H9 (cell line): ENCODE results near the gene COQ4. TPM values are rescaled to one million over a fixed set of nuclear protein-coding genes. Genes with fewer than 3 reads are reported as not detected.

Experiments used
- DNase-seq: peaks from one replicate; pipeline ENCODE4 v3.0.0-alpha.2; 2017
- H2AFZ ChIP-seq: one replicate; pipeline ENCODE4 v1.6.1; 2013; ENCODE audit warnings: mild to moderate bottlenecking, low read length, control low read depth, moderate library complexity
- H2AK5ac ChIP-seq: 2 replicates; pipeline ENCODE4 v1.6.1; 2013; ENCODE audit warnings: low read length, control low read depth, mixed read lengths; ENCODE audit not compliant: insufficient read length
- H2BK120ac ChIP-seq: one replicate; pipeline ENCODE4 v1.6.1; 2013; ENCODE audit warnings: low read depth, mild to moderate bottlenecking, low read length, control low read depth, inconsistent platforms; ENCODE audit not compliant: poor library complexity, severe bottlenecking
- H2BK12ac ChIP-seq: 2 replicates; pipeline ENCODE4 v1.6.1; 2013; ENCODE audit warnings: low read length, control low read depth, mixed read lengths, low read depth; ENCODE audit not compliant: insufficient read length
- H2BK15ac ChIP-seq: 2 replicates; pipeline ENCODE4 v1.6.1; 2013; ENCODE audit warnings: low read depth, low read length, control low read depth
- H2BK20ac ChIP-seq: one replicate; pipeline ENCODE4 v1.6.1; 2013; ENCODE audit warnings: low read depth, mild to moderate bottlenecking, low read length, control low read depth, inconsistent platforms; ENCODE audit not compliant: poor library complexity, severe bottlenecking
- H2BK5ac ChIP-seq: 2 replicates; pipeline ENCODE4 v1.6.1; 2013; ENCODE audit warnings: low read length, control low read depth, mixed read lengths; ENCODE audit not compliant: insufficient read length
- H3K14ac ChIP-seq: 2 replicates; pipeline ENCODE4 v1.6.1; 2013; ENCODE audit warnings: low read length, control low read depth; ENCODE audit not compliant: insufficient read depth
- H3K18ac ChIP-seq: 2 replicates; pipeline ENCODE4 v1.6.1; 2013; ENCODE audit warnings: low read depth, mild to moderate bottlenecking, mixed read lengths, low read length, control low read depth; ENCODE audit not compliant: insufficient read length
- H3K23ac ChIP-seq: 2 replicates; pipeline ENCODE4 v1.6.1; 2013; ENCODE audit warnings: low read length, control low read depth, mixed read lengths, low read depth; ENCODE audit not compliant: insufficient read length
- H3K23me2 ChIP-seq: 2 replicates; pipeline ENCODE4 v1.6.1; 2013; ENCODE audit warnings: low read depth, mild to moderate bottlenecking, mixed read lengths, low read length, control low read depth; ENCODE audit not compliant: insufficient read length, poor library complexity, severe bottlenecking
- H3K27ac ChIP-seq: 2 replicates; pipeline ENCODE4 v1.5.1; 2013; ENCODE audit warnings: low read length, control low read depth, mixed read lengths, low read depth; ENCODE audit not compliant: insufficient read length
- H3K27me3 ChIP-seq: 2 replicates; pipeline ENCODE4 v1.6.1; 2013; ENCODE audit warnings: low read length, control low read depth, inconsistent platforms; ENCODE audit not compliant: insufficient read depth
- H3K4ac ChIP-seq: 2 replicates; pipeline ENCODE4 v1.6.1; 2013; ENCODE audit warnings: low read depth, mild to moderate bottlenecking, control low read depth, inconsistent platforms, low read length, moderate library complexity
- H3K4me1 ChIP-seq: 2 replicates; pipeline ENCODE4 v1.6.1; 2013; ENCODE audit warnings: low read length, control low read depth, inconsistent platforms; ENCODE audit not compliant: insufficient read depth
- H3K4me2 ChIP-seq: 2 replicates; pipeline ENCODE4 v1.6.1; 2013; ENCODE audit warnings: low read length, control low read depth, mixed read lengths; ENCODE audit not compliant: insufficient read length, insufficient read depth
- H3K56ac ChIP-seq: 2 replicates; pipeline ENCODE4 v1.6.1; 2013; ENCODE audit warnings: low read depth, mild to moderate bottlenecking, mixed read lengths, low read length, control low read depth; ENCODE audit not compliant: insufficient read length
- H3K79me1 ChIP-seq: 2 replicates; pipeline ENCODE4 v1.6.1; 2013; ENCODE audit warnings: low read depth, mild to moderate bottlenecking, moderate library complexity, low read length, control low read depth, inconsistent platforms; ENCODE audit not compliant: insufficient read depth, poor library complexity, severe bottlenecking
- H3K79me2 ChIP-seq: 2 replicates; pipeline ENCODE4 v1.6.1; 2013; ENCODE audit warnings: low read length, control low read depth, inconsistent platforms; ENCODE audit not compliant: insufficient read depth
- H3K9ac ChIP-seq: 2 replicates; pipeline ENCODE4 v1.6.1; 2013; ENCODE audit warnings: low read length, control low read depth, mixed read lengths; ENCODE audit not compliant: insufficient read length; ENCODE audit errors: extremely low read depth
- H3K9me3 ChIP-seq: one replicate; pipeline ENCODE4 v1.6.1; 2013; ENCODE audit warnings: low read depth, low read length, inconsistent platforms; ENCODE audit not compliant: control insufficient read depth
- H3T11ph ChIP-seq: one replicate; pipeline ENCODE4 v1.6.1; 2013; ENCODE audit warnings: mild to moderate bottlenecking, low read length, control low read depth, inconsistent platforms
- H4K20me1 ChIP-seq: one replicate; pipeline ENCODE4 v1.6.1; 2013; ENCODE audit not compliant: control insufficient read depth, insufficient read length, insufficient read depth
- H4K5ac ChIP-seq: 2 replicates; pipeline ENCODE4 v1.6.1; 2013; ENCODE audit warnings: low read depth, mild to moderate bottlenecking, mixed read lengths, low read length, control low read depth; ENCODE audit not compliant: insufficient read length
- H4K8ac ChIP-seq: replicated peaks from 2 replicates; pipeline ENCODE4 v1.6.1; 2013; ENCODE audit warnings: low read length, control low read depth, mixed read lengths, low read depth; ENCODE audit not compliant: insufficient read length
- H4K91ac ChIP-seq: 2 replicates; pipeline ENCODE4 v1.6.1; 2013; ENCODE audit warnings: low read depth, mild to moderate bottlenecking, moderate library complexity, mixed read lengths, low read length, control low read depth; ENCODE audit not compliant: insufficient read length
- H3K27ac Mint-ChIP-seq, 3 experiments: 2 replicates in 2 of 3; 3 replicates in 1 of 3; pipeline ENCODE4 v1.8.0; 2020 to 2021; ENCODE audit warnings: mixed read lengths in 3 of 3, mild to moderate bottlenecking in 1 of 3, moderate library complexity in 1 of 3
- H3K27me3 Mint-ChIP-seq: 2 replicates; pipeline ENCODE4 v1.8.0; 2021; ENCODE audit warnings: low read depth, mild to moderate bottlenecking, moderate library complexity, mixed read lengths
- H3K36me3 Mint-ChIP-seq, 3 experiments: 2 replicates in 2 of 3; 3 replicates in 1 of 3; pipeline ENCODE4 v1.8.0; 2020 to 2021; ENCODE audit warnings: low read depth in 3 of 3, mixed read lengths in 3 of 3; ENCODE audit not compliant: insufficient read depth in 1 of 3
- H3K4me1 Mint-ChIP-seq, 2 experiments: 2 replicates each; pipeline ENCODE4 v1.8.0; 2020; ENCODE audit warnings: mixed read lengths in 2 of 2
- H3K4me3 Mint-ChIP-seq, 2 experiments: 2 replicates in 1 of 2; 3 replicates in 1 of 2; pipeline ENCODE4 v1.8.0; 2020 to 2021; ENCODE audit warnings: mild to moderate bottlenecking in 2 of 2, mixed read lengths in 2 of 2, moderate library complexity in 1 of 2
- H3K9me3 Mint-ChIP-seq, 2 experiments: 2 replicates in 1 of 2; 3 replicates in 1 of 2; pipeline ENCODE4 v1.8.0; 2020; ENCODE audit warnings: mild to moderate bottlenecking in 2 of 2, mixed read lengths in 2 of 2, moderate library complexity in 1 of 2
- WGBS: extraction: QIAGEN DNeasy Blood & Tissue Kit; methylation state at CpG from one replicate; pipeline ENCODE4 v1.1.7; 2013; ENCODE audit warnings: missing lambda C conversion rate, low lambda C conversion rate, mixed read lengths; ENCODE audit not compliant: insufficient read length; ENCODE audit errors: extremely low coverage; 5-methylcytosine and 5-hydroxymethylcytosine counted together
- total RNA-seq: library from RNA; stranded (reverse); gene quantifications from 2 replicates; pipeline ENCODE4 v1.2.1, GENCODE V29; 2021
- TF ChIP-seq, protein P1 (sequence below): fragments of 200-600 bp; sonication (generic); conservative IDR thresholded peaks from 3 replicates; pipeline ENCODE4 v1.8.0; 2021; ENCODE audit warnings: antibody characterized with exemption, mild to moderate bottlenecking

COQ4 gene
- total RNA-seq, 1 experiment from 2014 or later = 38.4 TPM

DNA sequence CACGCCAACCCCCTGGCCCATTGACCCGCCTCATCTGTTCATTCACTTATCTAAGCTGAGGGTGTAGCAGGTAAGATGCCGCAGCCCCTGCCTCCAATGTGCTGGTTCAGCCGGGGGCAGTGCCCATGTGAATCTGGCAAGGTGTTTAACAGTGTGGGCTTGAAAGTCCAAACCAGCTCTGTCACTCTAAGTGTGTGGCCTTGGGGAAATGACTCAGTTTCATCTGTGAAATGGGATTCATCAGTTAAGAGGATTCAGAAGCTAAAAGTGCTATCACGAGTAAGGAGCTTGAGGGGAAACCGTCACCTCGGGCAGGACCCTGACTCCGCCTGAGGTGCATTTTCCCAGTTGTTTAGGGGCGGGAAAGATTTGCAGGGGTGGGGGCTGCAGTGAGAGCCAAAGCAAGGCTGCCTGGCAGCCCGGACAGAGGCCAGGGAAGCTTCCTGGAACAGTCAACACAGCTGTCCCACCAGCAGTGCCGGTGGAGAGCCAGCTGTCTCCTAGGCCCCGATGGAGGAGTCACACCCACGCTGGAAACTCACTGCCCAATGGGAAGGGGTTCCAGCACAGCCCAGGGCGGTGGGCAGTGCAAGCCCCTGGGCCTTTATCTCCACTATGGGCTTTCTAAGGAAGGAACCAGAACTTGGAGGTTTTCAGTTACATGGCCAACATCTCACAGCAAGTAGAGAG, 38.8 kb downstream of the COQ4 start:
- peaks cover 2 to 6% of the 10 kb centered on the region in 2 experiments; a peak in 3 of 5 replicates for H3K9me3 Mint-ChIP-seq
- no peaks in the 10 kb centered on the region for H3K79me1 ChIP-seq
- no peak overlapping the region for H2AFZ ChIP-seq
- H3K18ac ChIP-seq = no peak overlapping the region
- no peak overlapping the region for H2BK20ac ChIP-seq
- no peak overlapping the region for H2AK5ac ChIP-seq
- H3K23me2 ChIP-seq = no peaks in the 10 kb centered on the region
- H3K27ac Mint-ChIP-seq = no peak overlapping the region
- H3K4me1 Mint-ChIP-seq = peaks cover 14 to 22% of the 10 kb centered on the region in 2 experiments
- TF ChIP-seq, protein P1, sequence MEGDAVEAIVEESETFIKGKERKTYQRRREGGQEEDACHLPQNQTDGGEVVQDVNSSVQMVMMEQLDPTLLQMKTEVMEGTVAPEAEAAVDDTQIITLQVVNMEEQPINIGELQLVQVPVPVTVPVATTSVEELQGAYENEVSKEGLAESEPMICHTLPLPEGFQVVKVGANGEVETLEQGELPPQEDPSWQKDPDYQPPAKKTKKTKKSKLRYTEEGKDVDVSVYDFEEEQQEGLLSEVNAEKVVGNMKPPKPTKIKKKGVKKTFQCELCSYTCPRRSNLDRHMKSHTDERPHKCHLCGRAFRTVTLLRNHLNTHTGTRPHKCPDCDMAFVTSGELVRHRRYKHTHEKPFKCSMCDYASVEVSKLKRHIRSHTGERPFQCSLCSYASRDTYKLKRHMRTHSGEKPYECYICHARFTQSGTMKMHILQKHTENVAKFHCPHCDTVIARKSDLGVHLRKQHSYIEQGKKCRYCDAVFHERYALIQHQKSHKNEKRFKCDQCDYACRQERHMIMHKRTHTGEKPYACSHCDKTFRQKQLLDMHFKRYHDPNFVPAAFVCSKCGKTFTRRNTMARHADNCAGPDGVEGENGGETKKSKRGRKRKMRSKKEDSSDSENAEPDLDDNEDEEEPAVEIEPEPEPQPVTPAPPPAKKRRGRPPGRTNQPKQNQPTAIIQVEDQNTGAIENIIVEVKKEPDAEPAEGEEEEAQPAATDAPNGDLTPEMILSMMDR = no peak
- no peak overlapping the region for H3K4ac ChIP-seq
- no peaks in the 10 kb centered on the region for H3K9me3 ChIP-seq
- no peak overlapping the region for H3K9ac ChIP-seq
- H3K27me3 Mint-ChIP-seq = peaks cover 61% of the 10 kb centered on the region
- H2BK5ac ChIP-seq = no peak overlapping the region
- peak overlapping the region in 1 of 2 experiments; percentile 53; a peak in 1 of 5 replicates for H3K4me3 Mint-ChIP-seq
- H3K23ac ChIP-seq = no peak overlapping the region
- peaks cover 0 to 2% (median 0%) of the 10 kb centered on the region in 3 experiments; a peak in 4 of 7 replicates for H3K36me3 Mint-ChIP-seq
- no peak overlapping the region for H2BK120ac ChIP-seq
- H3K56ac ChIP-seq = no peak overlapping the region
- no peak overlapping the region for H3T11ph ChIP-seq
- H4K5ac ChIP-seq = no peak overlapping the region
- peaks cover 7% of the 10 kb centered on the region; the same call in 1 of the 2 replicates for H3K4me1 ChIP-seq
- no peak overlapping the region for H4K8ac ChIP-seq
- no peak overlapping the region for H2BK12ac ChIP-seq
- no peaks in the 10 kb centered on the region for H3K79me2 ChIP-seq
- H4K91ac ChIP-seq = no peak overlapping the region
- H2BK15ac ChIP-seq = no peak overlapping the region
- no CpG with 5 or more reads among the region's 14 CpGs for WGBS
- no peak overlapping the region for H3K27ac ChIP-seq
- no peak overlapping the region for H3K4me2 ChIP-seq
- DNase-seq = no peak
- no peaks in the 10 kb centered on the region for H4K20me1 ChIP-seq
- peaks cover 17% of the 10 kb centered on the region; the same call in 1 of the 2 replicates for H3K27me3 ChIP-seq
- H3K14ac ChIP-seq = no peak overlapping the region
